Stimulated activated CD8-positive, alpha-beta memory T cell treated with anti-CD3 and anti-CD28 coated beads, Interleukin-2, amount 100 ng/mL, for 1 hour (primary cell): Measurements from ENCODE around the gene ZSCAN12.
A peak's percentile ranks its signal among the peaks of the same experiment; 100 is the strongest.
"Not testable (repeated sequence)": the region's sequence is repeated elsewhere in the genome, so short reads cannot be mapped to it uniquely, and the experiment has no call there.

Experiments
- DNase-seq, 2 donors: peaks; one replicate each; pipeline ENCODE4 v3.0.0-alpha.2; 2020; ENCODE audit warnings: low read depth in 2 of 2

The ZSCAN12 gene

DNA sequence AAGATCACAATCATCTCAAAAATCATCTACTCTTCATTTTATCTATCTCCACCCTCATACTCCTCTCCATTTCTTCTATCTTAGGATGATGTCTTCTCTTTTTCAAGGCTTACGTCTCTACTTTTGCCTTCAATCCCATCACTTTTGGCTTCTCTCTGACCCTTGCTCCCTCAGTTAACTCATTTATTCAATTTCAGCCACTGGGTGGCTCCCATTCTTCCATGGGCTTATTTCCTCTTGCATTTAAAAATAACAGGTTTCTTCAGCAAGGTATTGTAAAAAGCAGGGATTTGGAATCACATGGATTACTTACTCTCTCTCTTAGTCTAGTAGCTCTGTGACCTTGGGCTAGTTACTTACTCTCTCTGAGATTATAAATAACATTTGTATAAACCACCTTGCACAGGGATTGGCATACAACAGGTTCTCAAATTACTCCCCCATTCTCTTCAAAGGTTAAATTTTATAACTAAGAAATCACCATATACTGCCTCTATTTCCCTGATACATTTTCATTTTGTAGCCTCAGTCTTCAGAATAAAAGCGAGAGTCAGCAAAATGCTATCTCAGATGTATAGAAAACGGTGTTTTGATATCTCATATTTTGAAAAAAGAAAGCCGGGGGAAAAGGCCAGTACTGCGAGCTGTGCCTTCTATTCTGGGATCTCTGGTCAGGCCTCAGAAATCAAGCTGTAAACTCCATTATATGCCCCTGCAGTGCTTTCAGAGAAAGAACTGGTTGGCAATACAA lies 5.5 kb downstream of the ZSCAN12 start:
- DNase-seq: no peak

DNA sequence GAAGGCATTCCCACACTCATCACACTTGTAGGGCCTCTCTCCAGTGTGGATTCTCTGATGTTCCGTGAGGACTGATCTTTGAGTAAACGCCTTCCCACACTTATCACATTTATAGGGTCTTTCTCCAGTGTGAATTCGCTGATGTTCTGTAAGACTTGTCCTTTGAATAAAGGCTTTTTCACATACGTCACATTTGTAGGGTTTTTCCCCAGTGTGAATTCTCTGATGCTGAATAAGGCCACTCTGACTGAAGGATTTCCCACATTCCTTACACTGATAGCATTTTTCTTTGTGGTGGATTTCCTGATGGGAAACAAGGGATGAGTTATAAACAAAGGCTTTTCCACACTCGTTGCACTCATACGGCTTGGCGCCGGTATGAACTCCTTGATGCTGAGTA lies 8.9 kb downstream of the ZSCAN12 start:
- no peak for DNase-seq

DNA sequence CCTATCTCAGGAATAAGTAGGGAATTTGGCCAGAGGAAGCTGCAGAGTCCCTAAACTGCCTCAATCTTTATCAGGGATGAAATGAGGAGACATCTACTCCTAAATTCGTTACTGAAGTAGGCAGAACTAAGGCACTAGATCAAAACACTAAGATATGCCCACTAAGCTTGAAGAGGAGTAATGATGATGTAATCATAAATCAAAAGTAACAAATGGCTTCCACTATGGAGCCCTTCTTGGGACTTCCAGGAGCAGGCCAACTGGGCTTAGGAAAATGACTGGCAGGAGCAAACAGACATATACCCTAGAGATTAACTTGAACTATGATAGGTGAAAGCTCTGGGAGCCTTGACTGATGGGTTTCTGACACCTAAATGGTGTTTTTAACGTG lies 15.4 kb downstream of the ZSCAN12 start:
- DNase-seq: no peak

DNA sequence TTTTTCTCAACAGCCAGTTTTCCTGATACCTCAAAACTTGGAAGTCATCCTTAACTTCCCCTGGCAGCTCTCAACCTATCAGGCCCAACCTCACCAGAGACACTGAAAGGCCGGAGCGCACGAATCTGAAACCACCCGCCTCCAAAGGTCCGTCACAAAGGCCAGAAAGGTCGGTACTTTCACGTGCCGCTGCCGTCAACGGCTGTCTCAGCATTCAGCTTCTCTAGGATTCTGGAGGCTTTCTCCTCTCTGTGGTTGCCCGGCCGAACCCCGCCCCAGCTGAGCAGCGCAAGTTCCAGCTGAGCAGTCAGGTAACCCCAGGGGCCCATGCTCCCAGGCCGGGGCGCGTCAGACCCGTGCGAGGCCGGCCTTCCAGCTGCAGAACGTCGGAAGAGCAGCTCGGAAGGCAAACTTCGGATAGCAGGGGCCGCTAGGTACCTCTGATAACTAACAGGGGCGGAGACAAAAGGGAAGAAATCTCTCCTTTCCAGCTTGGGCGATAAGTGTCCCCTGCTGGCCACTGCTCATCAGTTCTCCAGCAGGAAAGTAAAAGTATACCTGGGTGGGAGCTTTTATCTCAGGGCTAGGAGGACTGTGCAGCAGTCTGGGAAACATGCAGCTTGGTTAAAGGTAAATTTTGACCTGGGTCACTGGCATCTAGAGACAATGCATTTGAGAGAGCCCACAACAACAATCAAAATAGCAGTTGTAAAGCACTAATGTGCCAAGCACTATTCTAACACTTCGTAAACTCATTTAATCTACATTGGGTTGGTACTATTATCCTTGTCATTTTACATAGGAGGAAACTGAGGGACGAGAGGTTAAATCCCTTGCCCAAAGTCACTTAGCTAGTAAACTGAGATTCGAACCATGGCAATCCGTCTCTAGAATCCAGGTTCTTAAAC lies 16.1 kb downstream of the ZSCAN12 start:
- DNase-seq: no peak

DNA sequence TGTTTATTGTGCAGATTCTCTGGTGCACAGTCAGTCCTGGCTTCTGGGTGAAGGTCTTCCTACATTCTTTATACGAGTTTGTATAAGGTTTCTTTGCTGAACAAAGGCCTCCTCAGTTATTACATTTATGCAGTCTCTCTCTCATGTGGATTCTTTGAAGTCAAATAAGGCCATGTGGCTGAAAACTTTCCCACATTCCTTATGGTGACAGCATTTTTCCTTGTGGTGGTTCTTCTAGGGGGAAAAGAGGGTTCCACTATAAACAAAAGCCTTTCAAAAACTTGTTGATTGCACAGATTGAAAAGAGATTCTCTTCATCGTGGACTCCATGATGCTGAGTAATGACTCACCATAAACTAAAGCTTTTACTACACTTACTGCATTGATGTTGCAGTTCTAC lies 19.2 kb downstream of the ZSCAN12 start:
- DNase-seq: no peak

DNA sequence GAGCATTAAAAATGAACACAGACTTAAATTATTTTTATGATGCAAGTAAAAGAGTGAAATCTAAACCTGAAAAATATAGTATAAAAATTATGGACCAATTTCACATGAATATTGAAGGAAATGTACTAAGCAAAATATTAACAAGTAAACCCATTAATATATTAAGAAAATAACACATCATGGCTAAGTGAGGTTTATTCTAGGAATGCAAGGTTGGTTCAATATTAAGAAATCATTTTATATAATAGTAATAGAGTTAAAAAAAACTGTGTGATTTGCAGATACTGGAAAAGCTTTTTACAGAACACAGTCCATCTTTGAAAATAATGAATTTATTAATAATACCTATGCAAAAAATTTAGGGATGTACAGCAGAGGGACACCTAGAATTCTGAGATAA lies 20.9 kb downstream of the ZSCAN12 start:
- no peak for DNase-seq

DNA sequence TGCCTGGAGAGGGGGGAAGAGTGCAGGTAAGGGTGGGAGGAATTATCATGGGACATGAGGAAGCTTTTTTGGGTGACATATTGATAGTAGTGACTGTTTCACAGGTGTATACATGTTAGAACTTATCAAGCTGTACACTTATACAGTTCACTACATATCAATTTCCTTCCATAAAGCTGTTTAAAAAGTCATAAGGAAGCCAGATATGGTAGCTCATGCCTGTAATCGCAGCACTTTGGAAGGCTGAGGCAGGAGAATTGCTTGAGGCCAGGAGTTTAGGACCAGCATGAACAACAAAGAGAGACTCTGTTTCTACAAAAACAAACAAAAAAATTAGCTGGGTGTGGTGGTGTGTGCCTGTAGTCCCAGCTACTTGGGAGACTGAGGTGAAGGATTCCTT lies 21.7 kb downstream of the ZSCAN12 start:
- DNase-seq: no peak

DNA sequence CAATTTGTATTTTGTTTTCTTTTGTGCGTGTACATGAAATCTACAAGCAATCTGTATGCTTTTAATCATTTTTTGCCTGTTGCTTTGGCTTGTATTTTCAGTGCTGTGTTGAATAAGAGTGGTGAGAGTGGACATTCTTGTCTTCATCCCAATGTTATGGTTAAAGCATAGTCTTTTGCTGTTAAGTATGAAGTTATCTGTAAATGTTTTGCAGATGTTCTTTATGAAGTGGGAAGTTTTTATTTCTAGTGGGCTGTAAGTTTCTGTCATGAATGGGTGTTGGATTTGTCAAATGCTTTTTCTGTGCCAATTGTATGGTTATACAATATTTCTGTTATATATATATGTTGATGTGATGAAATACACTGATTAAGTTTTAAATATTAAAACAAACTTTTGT lies 25.6 kb downstream of the ZSCAN12 start:
- no peak for DNase-seq

DNA sequence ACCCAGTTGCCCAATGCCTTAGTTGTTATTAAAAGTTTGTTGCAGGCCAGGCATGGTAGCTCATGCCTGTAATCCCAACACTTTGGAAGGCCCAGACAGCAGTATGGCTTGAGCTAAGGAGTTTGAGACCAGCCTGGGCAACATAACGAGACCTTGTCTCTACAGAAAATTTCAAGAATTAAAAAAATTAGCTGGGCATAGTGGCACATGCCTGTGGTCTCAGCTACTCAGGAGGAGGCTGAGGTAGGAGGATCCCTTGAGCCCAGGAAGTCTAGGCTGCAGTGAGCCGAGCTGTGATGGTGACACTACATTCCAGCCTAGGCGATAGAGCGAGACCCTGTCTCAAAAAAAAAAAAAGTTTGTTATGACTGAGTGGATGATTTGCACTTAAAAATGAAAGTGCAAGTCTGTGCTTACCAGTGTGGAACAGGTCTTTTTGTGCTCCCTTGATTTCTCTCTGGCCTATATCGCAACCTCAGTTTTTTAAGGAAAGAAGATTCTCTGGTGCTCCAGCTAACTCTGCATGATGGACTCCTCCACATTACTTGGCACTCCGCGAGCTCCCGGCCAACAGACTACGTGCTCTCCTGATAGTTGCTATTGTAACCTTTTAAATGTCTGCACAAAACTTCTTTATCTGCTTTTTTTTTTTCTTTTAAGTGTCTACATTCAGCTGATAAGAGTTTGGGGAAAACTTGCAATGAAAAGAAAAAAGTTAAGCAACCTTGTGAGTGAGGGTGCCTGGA lies 27.7 kb downstream of the ZSCAN12 start:
- DNase-seq: no peak

DNA sequence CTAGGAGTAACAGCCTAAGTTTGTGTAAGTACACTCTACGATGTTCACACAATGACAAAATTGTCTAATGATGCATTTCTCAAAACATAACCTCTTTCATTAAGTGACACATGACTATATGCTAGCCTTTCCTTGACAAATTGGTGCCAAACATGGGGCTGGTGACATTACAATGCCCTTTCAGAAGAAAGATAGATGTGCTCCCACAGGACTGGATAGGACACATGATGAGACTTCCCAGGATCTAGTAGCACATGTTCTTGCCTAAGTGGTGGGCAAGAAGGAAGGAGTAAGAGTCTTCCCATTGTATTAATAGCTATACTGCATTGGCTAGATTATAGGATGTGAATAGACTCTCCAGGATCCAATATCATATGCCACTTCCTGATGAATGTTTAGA lies 28.3 kb downstream of the ZSCAN12 start:
- DNase-seq: no peak

DNA sequence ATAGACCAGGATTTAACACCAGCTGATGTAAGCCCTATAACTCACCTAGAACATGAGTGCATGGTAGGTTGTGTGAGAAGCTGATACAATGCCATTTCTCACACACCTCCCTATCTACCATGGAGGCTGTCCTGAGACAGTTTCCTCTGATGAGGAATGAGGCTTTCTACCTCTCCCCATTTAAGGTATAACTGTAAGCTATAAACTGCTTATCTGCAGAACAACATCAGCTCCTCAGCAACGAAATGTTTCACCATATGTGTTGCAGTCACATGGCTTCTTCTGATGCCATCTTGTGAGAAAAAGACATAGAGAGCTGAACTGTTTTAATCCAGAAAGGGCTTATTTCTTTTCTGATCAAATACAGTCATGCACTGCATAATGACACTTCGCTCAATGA lies 29.1 kb downstream of the ZSCAN12 start:
- DNase-seq: no peak

DNA sequence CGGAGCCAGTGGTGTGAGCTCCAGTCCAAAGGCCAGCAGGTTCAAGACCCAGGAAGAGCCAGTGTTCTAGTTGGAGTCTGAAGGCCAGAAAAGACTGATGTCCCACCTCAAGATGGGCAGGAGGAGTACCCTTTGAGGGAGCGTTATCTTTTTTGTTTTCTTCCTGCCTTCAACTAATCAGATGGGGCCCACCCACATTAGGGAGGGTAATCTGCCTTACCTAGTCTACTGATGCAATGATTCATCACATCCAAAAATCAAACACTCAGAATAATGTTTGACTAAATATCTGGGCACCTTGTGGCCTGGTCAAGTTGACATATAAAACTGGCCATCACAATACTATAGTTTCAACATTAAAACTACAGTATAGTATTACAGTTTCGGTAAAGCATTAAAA lies 30.1 kb downstream of the ZSCAN12 start:
- DNase-seq: no peak

DNA sequence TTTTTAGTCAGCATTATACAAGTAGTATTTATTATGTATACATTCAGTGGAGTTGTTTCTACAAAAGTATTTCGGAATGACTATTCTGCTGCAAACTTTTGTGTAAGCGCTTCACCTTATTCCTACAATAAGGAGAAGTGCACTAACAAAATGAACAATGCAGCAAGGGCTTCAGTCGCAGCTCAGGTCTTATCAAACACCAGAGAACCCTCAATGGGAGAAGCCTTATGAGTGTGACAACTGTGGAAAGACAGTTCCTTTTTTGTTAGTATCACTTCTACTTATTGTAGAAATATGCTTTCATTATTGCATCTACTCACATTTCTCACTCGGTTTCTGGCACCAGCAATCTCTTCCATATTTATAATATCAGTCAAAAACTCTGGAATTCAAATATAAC lies 31.0 kb downstream of the ZSCAN12 start:
- no peak for DNase-seq

DNA sequence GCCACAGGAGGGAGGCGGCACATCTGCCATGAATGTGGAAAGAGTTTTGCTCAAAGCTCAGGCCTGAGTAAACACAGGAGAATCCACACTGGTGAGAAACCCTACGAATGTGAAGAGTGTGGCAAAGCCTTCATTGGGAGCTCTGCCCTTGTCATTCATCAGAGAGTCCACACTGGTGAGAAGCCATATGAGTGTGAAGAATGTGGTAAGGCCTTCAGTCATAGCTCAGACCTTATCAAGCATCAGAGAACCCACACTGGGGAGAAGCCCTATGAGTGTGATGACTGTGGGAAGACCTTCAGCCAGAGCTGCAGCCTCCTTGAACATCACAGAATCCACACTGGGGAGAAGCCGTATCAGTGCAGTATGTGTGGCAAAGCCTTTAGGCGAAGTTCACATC lies 34.0 kb downstream of the ZSCAN12 start:
- DNase-seq: not testable (repeated sequence)

DNA sequence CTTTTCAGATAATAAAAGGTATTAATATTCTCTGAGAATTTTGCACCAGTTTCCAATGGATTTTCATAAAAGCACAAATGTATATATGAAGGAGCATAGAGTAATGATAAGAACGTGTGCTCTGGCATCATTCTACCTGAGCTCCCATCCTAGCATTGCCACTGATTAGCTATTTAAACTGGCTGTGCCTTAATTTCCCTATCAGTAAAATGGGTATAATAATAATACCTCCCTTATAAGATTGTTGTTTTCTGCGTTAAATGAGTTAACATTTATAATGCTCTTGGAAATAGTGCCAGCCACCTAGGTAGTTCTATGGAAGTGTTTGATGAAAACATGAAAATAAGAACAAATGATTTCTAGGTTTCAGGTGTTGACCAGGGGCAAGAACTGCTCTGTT lies 38.6 kb downstream of the ZSCAN12 start:
- DNase-seq: no peak

DNA sequence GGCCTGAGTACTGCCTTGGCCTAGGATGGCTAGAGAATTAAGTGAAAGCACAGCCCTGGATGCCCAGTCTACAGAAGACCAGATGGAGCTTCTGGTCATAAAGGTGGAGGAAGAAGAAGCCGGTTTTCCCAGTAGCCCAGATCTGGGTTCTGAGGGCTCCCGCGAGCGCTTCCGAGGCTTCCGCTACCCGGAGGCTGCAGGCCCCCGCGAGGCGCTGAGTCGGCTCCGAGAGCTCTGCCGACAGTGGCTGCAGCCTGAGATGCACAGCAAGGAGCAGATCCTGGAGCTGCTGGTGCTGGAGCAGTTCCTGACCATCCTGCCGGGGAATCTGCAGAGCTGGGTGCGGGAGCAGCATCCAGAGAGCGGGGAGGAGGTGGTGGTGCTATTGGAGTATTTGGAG lies 40.0 kb downstream of the ZSCAN12 start:
- DNase-seq: not testable (repeated sequence)

DNA sequence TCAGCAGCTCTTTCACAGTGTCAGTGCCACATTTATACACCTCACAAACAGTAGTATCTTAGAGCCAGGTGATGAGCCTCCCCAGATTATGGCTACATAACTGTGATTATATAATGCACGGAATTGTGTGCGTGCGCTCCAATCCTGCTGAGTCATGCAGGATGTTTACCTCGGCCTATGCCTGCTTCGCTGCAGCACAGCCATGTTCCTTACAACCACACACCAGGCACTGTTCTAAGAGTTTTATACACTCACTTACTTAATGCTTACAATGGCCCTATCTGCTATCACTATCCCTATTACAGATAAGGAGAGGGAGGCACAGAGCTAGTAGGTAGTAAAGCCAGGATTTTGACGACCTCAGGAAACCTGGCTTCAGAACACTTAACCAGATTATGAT lies 42.5 kb downstream of the ZSCAN12 start:
- DNase-seq: no peak

DNA sequence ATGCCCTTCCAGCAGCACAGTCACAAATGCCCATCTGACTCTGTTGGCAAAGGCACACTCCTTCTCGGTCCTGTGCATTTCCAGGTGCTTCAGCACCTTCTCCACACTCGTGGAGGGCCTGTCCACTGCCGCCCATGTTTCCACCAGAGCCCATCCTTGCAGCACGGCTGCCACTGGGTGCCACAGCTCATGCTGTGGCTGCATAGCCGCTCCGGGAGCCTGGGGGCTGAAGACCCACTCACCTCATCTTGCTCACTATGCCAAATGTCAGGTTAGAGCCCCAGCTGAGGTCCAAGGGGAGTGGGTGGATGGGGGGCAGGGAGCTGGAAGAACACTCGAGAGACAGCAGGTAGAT lies 42.9 kb downstream of the ZSCAN12 start:
- no peak for DNase-seq

DNA sequence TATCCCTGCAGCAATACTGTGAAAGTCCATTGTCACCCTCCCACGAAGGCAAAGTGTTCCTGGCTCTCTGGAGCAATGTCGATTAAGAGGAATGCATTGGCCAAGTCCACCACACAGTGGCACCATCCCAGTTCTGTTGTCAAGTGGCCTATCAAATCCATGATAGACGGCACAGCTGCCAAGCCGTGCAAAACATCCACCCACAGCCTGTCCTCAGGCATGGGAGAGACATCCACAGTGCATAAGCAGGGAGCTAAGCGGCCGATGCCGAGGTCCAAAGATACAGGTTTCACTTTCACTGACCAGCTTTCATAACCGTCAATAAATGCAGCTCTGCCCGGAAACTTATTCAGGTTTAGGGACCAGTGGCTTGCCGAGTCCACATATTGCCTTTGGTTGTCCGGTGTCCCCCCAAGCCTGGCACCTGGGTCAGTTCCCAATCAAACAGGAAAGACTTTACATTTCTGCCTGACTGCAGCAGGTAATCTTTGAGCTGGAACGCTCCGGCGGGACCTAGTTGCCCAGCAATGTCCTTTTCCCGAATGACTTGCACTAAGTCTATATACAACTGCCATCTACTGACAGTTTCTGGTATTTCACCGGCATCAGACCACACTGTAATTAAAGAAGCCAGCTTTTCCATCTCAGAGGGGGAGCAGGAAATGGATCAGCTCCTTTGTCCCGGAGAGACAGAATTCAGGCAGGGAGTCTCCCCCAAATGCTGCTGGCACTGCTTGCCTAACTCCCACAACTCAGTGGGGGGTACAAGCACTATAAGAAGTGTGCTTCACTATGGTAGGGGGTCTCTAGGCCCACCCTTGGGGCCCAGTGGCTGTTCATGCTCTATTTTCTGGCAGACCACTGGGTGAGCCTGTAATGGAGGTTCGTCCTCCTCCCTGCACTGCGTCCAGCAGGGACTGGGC lies 43.5 kb downstream of the ZSCAN12 start:
- peak; percentile 15 to 23 for DNase-seq

DNA sequence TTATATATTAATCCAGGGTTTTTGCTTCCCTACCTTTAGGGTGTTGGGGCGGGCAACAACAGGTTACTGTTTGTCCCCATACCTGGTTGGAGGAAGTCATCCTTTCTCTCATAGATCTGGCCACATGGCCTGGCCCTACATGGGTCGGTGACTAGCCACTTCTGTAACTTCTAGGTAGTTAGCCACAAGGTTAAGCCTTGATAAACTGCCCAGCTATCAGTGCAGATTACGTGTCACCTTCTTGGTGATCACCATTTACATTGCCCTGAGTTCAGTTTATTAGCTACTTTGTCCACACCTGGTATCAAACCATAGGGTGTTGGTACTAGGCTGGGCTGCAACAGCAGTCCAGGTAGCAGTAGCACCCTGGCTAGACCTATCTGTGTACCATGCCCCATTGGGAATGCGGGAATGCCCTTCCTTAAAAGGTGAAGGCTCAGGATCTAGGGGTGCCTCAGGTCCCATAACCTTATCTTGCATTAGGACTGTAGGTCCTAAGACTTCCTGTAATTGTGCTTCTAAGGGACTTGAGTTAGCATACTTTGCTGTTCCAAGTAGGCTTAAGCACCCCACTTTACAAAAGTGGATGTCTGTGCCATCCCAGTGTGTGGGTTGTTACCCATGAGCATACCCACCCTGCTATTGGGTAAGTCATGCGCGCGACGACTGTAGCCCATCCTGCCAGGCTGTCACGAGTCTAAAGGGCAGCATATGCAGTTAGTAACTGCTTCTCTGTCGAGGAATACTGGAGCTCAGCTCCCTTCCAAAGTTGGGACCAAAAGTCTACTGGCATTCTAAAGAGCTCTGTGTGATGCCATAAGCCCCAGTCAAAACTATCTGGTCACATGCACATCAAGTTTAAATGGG lies 44.6 kb downstream of the ZSCAN12 start:
- DNase-seq: no peak
